Activated naive CD8-positive, alpha-beta T cell treated with anti-CD3 and anti-CD28 coated beads for 36 hours (primary cell): ENCODE data around the gene PRKAR1B. TPM values are rescaled to one million over a fixed set of nuclear protein-coding genes. Genes with fewer than 3 reads are reported as not detected.
"Not testable (repeated sequence)": the region's sequence is repeated elsewhere in the genome, so short reads cannot be mapped to it uniquely, and the experiment has no call there.

ENCODE experiments used
- DNase-seq: peaks from one replicate; pipeline ENCODE4 v3.0.0; 2021
- H3K27ac Mint-ChIP-seq: one replicate; pipeline ENCODE4 v1.8.0; 2022; ENCODE audit warnings: mild to moderate bottlenecking, moderate library complexity, mixed read lengths
- H3K27me3 Mint-ChIP-seq: one replicate; pipeline ENCODE4 v1.8.0; 2022; ENCODE audit warnings: mild to moderate bottlenecking, mixed read lengths
- H3K36me3 Mint-ChIP-seq: one replicate; pipeline ENCODE4 v1.8.0; 2021; ENCODE audit warnings: mild to moderate bottlenecking, mixed read lengths
- H3K4me1 Mint-ChIP-seq: one replicate; pipeline ENCODE4 v1.8.0; 2021; ENCODE audit warnings: mixed read lengths
- H3K4me3 Mint-ChIP-seq: one replicate; pipeline ENCODE4 v1.8.0; 2022; ENCODE audit warnings: mild to moderate bottlenecking, moderate library complexity, mixed read lengths
- H3K9me3 Mint-ChIP-seq: one replicate; pipeline ENCODE4 v1.8.0; 2022; ENCODE audit warnings: mixed read lengths
- total RNA-seq, 2 experiments: library from RNA; stranded (reverse); gene quantifications; one replicate each; pipeline ENCODE4 v1.2.3, GENCODE V29; 2021

Gene PRKAR1B
- total RNA-seq, 2 experiments from 2014 or later, result 38.1 to 40.2 TPM

DNA sequence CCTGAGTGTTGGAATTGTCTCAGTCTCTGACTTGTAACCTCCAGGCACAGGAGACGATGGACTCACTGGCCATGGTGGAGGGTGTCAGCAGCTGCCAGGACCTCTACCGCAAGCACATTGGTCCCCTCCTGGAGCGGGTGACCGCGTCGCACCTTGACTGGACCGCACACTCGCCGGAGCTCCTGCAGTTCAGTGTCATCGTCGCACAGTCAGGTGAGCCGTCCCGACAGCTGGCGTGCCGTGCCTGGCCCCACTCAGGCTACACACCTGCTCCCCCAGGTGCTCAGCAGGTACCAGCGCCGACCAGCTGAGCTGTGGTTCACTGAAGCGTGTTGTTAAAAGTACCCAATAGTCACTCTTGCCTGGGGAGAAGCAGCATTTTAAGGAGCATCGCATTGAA is 36.7 kb upstream of the PRKAR1B start:
- H3K27me3 Mint-ChIP-seq, result no peaks in the 10 kb centered on the region
- no peak for DNase-seq
- no peaks in the 10 kb centered on the region for H3K4me1 Mint-ChIP-seq
- no peak overlapping the region for H3K4me3 Mint-ChIP-seq
- no peak overlapping the region for H3K27ac Mint-ChIP-seq
- no peaks in the 10 kb centered on the region for H3K9me3 Mint-ChIP-seq
- peaks cover 22% of the 10 kb centered on the region for H3K36me3 Mint-ChIP-seq

DNA sequence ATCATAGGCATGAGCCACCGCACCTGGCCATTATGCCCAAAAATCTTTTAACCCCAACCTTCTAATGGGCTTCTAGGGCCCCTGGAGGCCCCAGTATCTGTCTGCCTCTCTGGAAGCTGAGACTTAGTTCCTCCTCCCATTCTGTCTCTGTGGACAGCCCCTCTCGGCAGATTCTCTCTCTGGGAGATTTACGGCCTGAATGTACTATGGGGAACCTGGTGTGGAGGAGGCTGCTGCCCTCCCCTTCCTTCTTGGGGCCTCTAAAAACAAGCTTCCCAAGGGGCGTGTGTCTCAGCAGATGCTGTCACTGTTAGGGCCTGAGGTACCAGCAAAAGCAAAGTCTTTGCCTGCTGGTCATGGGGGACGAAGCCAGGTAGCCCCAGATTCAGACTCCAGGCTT is 35.8 kb upstream of the PRKAR1B start:
- Mint-ChIP-seq H3K27me3 (no peaks in the 10 kb centered on the region), H3K27ac (no peak overlapping the region), H3K9me3 (no peaks in the 10 kb centered on the region), H3K4me1 (no peaks in the 10 kb centered on the region), H3K36me3 (peaks cover 26% of the 10 kb centered on the region), H3K4me3 (no peak overlapping the region)
- no peak for DNase-seq

DNA sequence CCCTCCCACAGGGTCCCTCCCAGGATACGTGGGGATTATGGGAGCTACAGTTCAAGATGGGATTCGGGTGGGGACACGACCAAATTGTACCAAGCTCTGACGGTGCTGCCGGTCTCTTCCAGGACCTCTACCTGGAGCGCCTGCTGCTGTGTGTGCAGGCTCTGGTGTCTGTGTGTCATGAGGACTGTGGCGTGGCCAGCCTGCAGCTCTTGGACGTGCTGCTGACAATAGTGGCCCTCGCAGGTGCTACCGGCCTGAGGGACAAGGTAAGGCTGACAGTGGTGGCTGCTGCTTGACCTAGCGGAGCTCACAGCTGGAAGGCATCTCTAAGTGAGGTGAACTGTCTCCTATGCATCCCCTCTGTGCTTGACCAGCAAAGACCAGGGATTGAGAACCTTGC is 34.5 kb upstream of the PRKAR1B start:
- no peaks in the 10 kb centered on the region for H3K4me1 Mint-ChIP-seq
- no peak overlapping the region for H3K4me3 Mint-ChIP-seq
- no peaks in the 10 kb centered on the region for H3K27me3 Mint-ChIP-seq
- H3K9me3 Mint-ChIP-seq, result no peaks in the 10 kb centered on the region
- no peak overlapping the region for H3K27ac Mint-ChIP-seq
- peaks cover 20% of the 10 kb centered on the region for H3K36me3 Mint-ChIP-seq
- no peak for DNase-seq

DNA sequence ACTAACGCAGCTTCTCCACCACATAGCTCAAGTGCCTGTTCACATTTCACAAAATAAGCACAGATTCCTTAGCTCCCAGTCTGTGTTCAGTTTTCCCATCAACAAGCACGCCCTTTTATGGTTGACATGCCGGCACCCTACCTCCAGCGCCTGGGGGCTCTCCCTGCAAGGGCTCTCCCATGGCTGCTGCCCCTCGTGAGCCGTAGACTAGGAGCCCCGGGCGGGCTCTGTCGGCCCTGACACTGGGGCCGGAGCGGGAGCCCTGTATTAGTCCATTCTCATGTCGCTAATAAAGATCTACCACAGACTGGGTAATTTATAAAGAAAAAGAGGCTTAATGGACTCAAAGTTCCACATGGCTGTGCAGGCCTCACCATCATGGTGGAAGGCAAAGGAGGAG is 34.0 kb upstream of the PRKAR1B start:
- Mint-ChIP-seq H3K9me3 (no peaks in the 10 kb centered on the region), H3K27ac (no peak overlapping the region), H3K4me3 (no peak overlapping the region), H3K4me1 (no peaks in the 10 kb centered on the region), H3K27me3 (no peaks in the 10 kb centered on the region), H3K36me3 (peaks cover 20% of the 10 kb centered on the region)
- no peak for DNase-seq

DNA sequence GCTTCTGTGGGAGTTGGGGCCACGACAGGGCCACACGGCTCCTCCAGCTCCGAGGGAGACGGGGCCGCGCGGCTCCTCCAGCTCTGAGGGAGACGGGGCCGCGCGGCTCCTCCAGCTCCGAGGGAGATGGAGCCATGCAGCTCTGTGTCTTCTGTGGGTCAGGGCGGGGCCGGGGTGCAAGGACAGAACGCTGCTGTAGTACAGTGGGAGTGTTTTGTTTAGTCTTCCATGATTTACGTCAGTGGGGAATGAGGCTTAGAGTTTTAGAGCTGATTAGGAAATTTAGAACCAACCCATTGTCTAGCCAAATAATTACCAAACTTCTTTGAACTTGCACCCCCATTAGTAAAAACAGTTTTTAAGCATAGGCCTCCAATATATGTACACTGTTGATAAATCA is 32.9 kb upstream of the PRKAR1B start:
- Mint-ChIP-seq H3K4me1 (no peaks in the 10 kb centered on the region), H3K27me3 (no peaks in the 10 kb centered on the region), H3K27ac (no peak overlapping the region), H3K9me3 (no peaks in the 10 kb centered on the region), H3K36me3 (peaks cover 24% of the 10 kb centered on the region), H3K4me3 (no peak overlapping the region)
- no peak for DNase-seq

DNA sequence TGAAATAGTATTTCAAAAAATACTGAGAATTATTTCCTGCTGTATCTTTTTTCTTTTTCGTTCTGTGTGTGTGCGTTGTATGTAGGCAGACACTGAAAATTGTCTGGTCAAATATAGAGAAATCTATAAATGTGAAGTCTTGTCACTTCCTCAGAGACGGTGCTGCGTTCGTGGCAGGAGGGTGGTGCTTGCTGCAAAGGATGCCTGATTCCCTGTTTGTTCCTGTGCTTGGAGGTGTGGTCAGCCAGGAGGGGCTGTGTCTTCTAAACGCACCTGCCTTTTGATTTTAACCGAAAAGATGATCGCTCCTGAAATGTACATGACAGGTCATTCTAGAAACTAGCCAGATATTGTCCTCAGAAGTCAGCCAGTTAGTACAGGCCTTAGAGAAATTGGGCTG is 32.5 kb upstream of the PRKAR1B start:
- Mint-ChIP-seq H3K36me3 (peaks cover 24% of the 10 kb centered on the region), H3K27ac (no peak overlapping the region), H3K9me3 (no peaks in the 10 kb centered on the region), H3K4me1 (no peaks in the 10 kb centered on the region), H3K27me3 (no peaks in the 10 kb centered on the region), H3K4me3 (no peak overlapping the region)
- DNase-seq, result no peak

DNA sequence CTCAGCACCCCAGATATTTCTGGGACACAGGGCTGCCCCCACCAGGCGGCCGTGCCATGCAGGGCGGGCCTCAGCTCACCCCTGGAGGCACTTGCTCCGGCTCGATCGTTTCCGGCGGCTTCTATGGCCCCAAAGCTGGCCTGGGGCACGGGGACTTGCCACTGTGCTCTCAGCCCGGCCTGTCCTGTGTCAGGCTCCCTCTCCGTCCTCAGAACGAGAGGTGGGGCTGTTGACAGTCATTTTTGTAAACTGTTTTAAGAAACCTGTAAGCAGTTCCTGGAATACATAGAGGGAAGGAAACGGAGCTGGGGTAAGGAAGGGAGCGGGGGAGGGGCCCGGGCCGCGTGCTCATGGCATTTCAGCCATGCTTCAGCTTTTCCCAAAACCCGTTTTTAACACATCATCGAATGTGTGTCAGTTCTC is 30.7 kb upstream of the PRKAR1B start:
- Mint-ChIP-seq H3K36me3 (peaks cover 27% of the 10 kb centered on the region), H3K4me1 (no peaks in the 10 kb centered on the region), H3K27ac (no peak overlapping the region), H3K9me3 (no peaks in the 10 kb centered on the region), H3K27me3 (no peaks in the 10 kb centered on the region), H3K4me3 (no peak overlapping the region)
- DNase-seq, result no peak

DNA sequence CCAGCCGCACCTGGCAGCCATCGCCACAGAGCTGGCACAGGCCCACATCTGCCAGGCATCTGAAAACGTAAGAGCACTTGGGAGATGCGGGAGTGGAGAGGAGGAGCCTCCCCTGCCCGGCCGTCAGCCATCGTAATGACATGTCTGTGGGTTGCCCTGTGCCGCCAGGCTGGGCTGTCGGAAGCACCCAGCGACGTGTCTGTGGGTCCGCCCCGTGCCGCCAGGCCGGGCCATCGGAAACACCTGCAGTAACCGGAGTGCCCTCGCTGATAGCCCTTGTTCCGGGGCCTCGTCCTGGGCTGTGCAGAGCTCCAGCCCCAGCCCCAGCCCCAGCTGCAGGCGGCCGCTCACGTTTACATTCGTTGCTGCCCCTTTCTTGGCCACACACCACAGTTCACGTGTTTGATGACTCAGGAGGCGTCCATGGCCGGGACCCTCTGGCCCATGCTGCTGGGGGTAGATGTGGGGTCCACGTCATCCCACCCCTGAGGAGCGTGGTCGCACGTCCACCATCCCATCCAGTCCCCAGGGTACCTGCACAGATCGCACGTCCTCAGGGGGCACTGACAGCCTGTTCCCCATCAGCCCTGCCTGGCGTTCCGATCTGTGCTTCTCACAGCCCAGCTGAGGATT is 30.0 kb upstream of the PRKAR1B start:
- H3K27me3 Mint-ChIP-seq, result no peaks in the 10 kb centered on the region
- H3K27ac Mint-ChIP-seq, result no peak overlapping the region
- H3K9me3 Mint-ChIP-seq, result no peaks in the 10 kb centered on the region
- H3K36me3 Mint-ChIP-seq, result peaks cover 29% of the 10 kb centered on the region
- DNase-seq, result no peak
- H3K4me1 Mint-ChIP-seq, result no peaks in the 10 kb centered on the region
- no peak overlapping the region for H3K4me3 Mint-ChIP-seq

DNA sequence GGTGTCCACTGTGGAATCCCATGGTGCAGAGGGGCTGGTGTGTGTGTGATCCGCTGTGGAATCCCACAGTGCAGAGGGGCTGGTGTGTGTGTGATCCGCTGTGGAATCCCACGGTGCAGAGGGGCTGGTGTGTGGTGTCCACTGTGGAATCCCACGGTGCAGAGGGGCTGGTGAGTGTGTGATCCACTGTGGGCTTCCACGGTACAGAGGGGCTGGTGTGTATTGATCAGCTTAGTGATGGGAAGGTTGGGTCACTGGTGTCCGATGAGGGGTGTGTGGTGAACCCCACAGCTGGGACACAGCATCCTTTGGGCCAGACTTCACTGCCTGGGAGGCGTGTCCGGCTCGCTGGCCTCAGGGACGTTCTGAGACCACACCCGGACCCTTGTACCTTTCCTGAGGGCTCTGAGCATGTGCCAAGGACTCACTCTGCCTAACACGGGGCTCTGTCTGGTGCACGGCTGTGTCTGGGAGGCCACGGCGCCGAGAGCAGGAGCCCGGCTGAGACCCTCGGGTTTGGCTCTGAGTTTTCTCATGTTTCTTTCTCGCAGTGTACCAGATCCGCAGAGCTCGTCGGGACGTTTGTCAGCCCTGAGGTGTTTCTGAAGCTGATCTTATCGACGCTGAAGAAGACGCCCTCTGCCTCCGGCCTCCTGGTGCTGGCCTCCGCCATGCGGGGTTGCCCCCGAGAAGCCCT is 29.3 kb upstream of the PRKAR1B start:
- Mint-ChIP-seq H3K4me3 (no peak overlapping the region), H3K9me3 (no peaks in the 10 kb centered on the region), H3K27me3 (no peaks in the 10 kb centered on the region), H3K36me3 (peaks cover 31% of the 10 kb centered on the region), H3K4me1 (no peaks in the 10 kb centered on the region), H3K27ac (no peak overlapping the region)
- no peak for DNase-seq

DNA sequence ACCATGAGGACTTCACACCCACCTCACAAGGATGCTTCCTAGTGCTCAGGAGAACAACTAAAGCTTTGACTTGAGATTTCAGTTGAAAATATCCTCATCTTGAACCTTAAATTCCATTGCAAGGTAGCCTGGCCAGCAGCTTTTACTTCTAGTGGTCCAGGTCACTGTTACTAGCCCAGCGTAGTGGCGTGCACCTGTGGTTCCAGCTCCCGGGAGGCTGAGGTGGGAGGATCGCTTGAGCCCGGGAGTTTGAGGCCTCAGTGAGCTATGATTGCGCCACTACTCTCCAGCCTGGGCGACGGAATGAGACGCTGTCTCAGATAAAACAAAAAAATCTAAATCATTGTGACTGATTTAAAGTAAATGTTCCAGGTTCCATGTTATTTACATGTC is 28.3 kb upstream of the PRKAR1B start:
- no peak overlapping the region for H3K27ac Mint-ChIP-seq
- no peak overlapping the region for H3K4me3 Mint-ChIP-seq
- no peak for DNase-seq

DNA sequence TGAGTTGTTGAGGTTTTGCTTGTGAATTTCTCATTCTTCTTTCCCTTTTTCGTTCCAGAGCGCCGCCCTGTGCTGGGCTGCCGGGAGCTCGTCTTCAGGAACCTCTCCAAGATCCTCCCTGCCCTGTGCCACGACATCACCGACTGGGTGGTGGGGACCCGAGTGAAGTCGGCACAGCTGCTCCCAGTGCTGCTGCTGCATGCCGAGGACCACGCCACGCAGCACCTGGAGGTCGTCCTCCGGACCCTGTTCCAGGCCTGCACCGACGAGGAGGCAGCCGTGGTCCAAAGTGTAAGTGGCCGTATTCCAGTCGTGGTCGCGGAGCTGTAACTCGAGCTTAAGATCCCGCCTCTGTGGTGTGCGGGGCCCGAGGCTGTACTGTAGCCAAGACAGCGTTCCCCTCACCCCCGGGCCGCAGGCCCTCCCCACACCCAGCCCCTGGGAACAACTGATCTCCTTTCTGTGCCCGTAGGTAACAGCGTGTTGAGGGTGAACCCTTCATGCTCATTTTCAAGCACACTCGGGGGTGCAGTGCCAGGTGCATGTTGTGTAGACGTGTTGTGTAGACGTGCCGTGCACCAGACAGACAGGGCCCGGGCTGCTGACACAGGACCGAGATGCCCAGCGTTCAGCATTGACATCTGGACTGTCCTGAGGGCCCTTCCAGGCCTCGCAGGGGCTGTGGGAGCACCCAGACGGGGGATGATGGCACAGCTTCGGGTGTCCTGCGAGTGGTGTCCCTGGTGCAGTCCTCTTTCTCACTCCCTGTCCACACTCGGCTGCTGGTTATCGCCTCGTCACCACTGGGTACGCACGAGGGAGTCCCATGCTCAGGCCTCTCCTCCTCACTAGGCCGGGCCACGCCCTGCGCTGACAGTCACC is 27.7 kb upstream of the PRKAR1B start:
- no peaks in the 10 kb centered on the region for H3K27me3 Mint-ChIP-seq
- H3K36me3 Mint-ChIP-seq, result peaks cover 29% of the 10 kb centered on the region
- no peak overlapping the region for H3K27ac Mint-ChIP-seq
- no peaks in the 10 kb centered on the region for H3K9me3 Mint-ChIP-seq
- no peaks in the 10 kb centered on the region for H3K4me1 Mint-ChIP-seq
- H3K4me3 Mint-ChIP-seq, result no peak overlapping the region
- no peak for DNase-seq

More for the DNA sequence above, 28.3 kb upstream of the PRKAR1B start:
- Mint-ChIP-seq H3K9me3 (no peaks in the 10 kb centered on the region), H3K4me1 (no peaks in the 10 kb centered on the region), H3K27me3 (no peaks in the 10 kb centered on the region), H3K36me3 (peaks cover 29% of the 10 kb centered on the region)

DNA sequence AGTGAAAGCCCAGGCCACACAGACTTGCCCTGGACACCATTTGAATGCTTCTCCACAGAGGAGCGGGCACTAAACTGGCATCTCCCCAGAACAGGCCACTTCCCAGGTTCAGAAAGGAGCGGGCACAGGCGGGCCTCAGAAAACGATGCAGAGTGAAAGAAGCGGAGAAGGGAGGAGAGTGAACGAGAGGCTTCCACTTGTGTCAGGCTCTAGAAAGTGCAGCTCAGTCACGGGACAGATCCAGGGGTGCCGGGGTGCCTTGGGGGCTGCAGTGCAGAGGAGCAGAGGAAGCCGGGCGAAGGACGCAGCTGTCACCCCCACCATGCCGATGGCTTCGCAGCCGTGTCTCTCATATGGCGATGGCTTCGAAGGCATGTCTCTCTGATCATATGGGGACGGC is 26.1 kb upstream of the PRKAR1B start:
- H3K9me3 Mint-ChIP-seq, result no peaks in the 10 kb centered on the region
- no peak overlapping the region for H3K27ac Mint-ChIP-seq
- no peak for DNase-seq
- peaks cover 20% of the 10 kb centered on the region for H3K36me3 Mint-ChIP-seq
- H3K4me1 Mint-ChIP-seq, result no peaks in the 10 kb centered on the region
- no peaks in the 10 kb centered on the region for H3K27me3 Mint-ChIP-seq
- H3K4me3 Mint-ChIP-seq, result no peak overlapping the region

DNA sequence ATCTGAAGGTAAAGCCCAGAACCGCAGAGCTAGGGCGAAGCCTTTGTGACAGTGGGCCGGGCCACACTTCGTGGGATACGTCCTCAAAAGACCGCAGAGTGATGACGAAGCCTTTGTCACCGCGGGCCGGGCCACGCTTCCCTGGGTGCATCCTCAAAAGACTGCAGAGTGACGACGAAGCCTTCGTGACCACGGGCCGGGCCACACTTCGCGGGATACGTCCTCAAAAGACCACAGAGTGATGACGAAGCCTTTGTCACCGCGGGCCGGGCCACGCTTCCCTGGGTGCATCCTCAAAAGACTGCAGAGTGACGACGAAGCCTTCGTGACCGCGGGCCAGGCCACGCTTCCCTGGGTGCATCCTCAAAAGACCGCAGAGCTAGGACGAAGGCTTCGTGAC is 25.2 kb upstream of the PRKAR1B start:
- not testable (repeated sequence) for H3K9me3 Mint-ChIP-seq, DNase-seq, H3K27ac Mint-ChIP-seq, H3K4me1 Mint-ChIP-seq, H3K27me3 Mint-ChIP-seq, H3K4me3 Mint-ChIP-seq
- peaks cover 17% of the 10 kb centered on the region for H3K36me3 Mint-ChIP-seq

DNA sequence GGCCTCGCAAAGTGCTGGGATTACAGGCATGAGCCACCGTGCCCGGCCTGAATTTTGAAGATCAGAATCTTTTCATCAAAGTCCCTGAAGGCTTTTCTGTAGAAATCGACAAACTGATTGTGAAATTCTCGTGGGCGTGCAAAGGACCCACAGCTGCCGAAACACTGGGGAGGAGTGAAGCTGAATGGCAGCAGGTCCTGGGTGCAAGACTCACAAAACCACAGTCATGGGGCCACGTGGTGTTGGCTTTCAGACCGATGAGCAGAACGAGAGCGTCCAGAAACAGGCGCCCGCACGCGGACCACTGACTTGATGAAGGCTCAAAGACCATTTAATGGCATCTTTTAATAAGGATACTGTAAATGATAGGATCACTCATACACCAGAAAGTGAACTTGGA is 24.7 kb upstream of the PRKAR1B start:
- Mint-ChIP-seq H3K4me1 (no peaks in the 10 kb centered on the region), H3K4me3 (no peak overlapping the region), H3K27me3 (no peaks in the 10 kb centered on the region), H3K36me3 (peaks cover 17% of the 10 kb centered on the region), H3K27ac (no peak overlapping the region), H3K9me3 (no peaks in the 10 kb centered on the region)
- DNase-seq, result no peak

DNA sequence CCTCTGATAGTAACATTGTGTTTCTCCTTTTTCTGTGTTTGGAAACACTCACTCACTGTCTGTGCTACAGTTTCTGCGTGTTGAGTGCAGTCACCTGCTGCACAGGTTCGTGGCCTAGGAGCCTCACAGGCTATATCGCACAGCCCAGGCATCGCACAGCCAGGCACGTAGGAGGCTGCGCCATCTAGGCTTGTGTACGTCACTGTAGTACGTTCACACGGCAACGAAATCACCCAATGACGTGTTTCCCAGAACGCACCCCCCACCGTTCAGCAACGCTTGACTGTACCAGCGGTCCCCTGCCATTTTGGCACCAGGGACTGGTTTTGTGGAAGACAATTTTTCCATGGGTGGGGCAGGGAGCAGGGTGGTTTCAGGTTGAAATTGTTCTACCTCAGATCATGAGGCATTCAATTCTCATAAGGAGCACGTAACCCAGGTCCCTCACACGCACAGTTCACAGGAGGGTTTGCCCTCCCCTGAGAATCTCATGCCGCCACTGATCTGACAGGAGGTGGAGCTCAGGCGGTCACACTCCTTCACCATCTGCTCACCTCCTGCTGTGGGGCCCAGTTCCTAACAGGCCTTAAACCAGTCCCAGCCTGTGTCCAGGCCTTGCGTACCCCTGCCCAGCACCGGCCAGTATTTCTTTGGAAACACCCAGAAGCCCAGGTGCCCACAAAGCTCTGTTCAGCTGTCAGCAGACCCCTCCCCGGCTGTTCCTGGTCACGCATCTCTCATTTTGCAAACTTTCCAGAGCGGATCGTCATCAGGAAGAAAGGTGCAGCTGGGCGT is 23.2 kb upstream of the PRKAR1B start:
- Mint-ChIP-seq H3K36me3 (peaks cover 16% of the 10 kb centered on the region), H3K27ac (no peak overlapping the region), H3K4me3 (no peak overlapping the region), H3K27me3 (no peaks in the 10 kb centered on the region), H3K9me3 (no peaks in the 10 kb centered on the region), H3K4me1 (no peaks in the 10 kb centered on the region)
- no peak for DNase-seq
